Measurements from ENCODE around the gene ERBB4. TPM values are rescaled to one million over a fixed set of nuclear protein-coding genes. Genes with fewer than 3 reads are reported as not detected.

ERBB4 gene
- total RNA-seq, 5 donors from 2014 or later (not counting 1 experiment from before 2014, with no cell fraction given) = 0.03 to 0.06 TPM; not detected in 3

GRCh38 chr2:211762479-211762878 lies 776.1 kb downstream of the ERBB4 start:
- Mint-ChIP-seq H3K27ac (no peak overlapping the region), H3K9me3 (peaks cover 0 to 8% (median 0%) of the 10 kb centered on the region in 3 donors), H3K27me3 (no peaks in the 10 kb centered on the region), H3K4me3 (no peak overlapping the region), H3K36me3 (no peaks in the 10 kb centered on the region), H3K4me1 (no peaks in the 10 kb centered on the region)
- DNase-seq = no peak
- H3K27me3 ChIP-seq (replicated peaks in 1 of 2; ENCODE audit: control insufficient read depth in 2 of 2, extremely low read depth in 1 of 2, insufficient read depth in 2 of 2, low read length in 1 of 2) = no peaks in the 10 kb centered on the region
- CTCF ChIA-PET = no interaction called here
- H3K27ac ChIP-seq (ENCODE audit: low read length) = no peak overlapping the region
- H3K4me3 ChIP-seq (ENCODE audit: control insufficient read depth in 1 of 2, extremely low read depth in 1 of 2, low read length in 1 of 2) = no peak overlapping the region
- 22% methylated on average over 2 of the region's 3 CpGs for WGBS (ENCODE audit: insufficient coverage)
- H3K36me3 ChIP-seq (ENCODE audit: control insufficient read depth in 2 of 2, extremely low read depth in 1 of 2, insufficient read depth in 1 of 2, low read length in 1 of 2) = no peaks in the 10 kb centered on the region
- ATAC-seq (replicated peaks in 1 of 4) = no peak
- no peaks in the 10 kb centered on the region for H3K9me3 ChIP-seq
- no peaks in the 10 kb centered on the region for H3K4me1 ChIP-seq (ENCODE audit: control insufficient read depth in 1 of 2, extremely low read depth in 1 of 2, insufficient read depth in 2 of 2, low read length in 2 of 2)
- POLR2A ChIA-PET = no interaction called here

DNA sequence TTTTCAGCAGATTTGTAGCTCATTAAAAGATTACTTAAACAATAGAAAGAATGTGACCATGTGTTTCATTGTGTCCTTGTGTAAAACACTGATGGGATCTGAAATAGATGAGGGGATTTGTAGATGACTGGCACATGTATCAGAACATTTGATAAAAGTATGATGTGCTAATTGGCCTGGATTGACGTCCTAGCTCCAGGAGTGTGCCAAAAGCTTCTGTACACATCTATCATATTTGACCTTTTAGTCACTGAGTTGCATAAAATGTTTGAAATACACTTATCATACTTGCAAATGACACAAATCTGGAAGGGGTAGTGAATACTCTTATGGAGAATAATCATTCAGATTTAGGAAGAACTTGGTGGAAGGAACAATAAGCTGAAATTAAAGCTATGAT lies 778.5 kb downstream of the ERBB4 start:
- CTCF ChIA-PET = no interaction called here
- H3K4me3 ChIP-seq (ENCODE audit: control insufficient read depth in 1 of 2, extremely low read depth in 1 of 2, low read length in 1 of 2) = no peak overlapping the region
- no CpG with 5 or more reads among the region's 1 CpG for WGBS (ENCODE audit: insufficient coverage)
- Mint-ChIP-seq H3K27me3 (no peaks in the 10 kb centered on the region), H3K4me3 (no peak overlapping the region), H3K27ac (no peak overlapping the region), H3K36me3 (no peaks in the 10 kb centered on the region), H3K4me1 (no peaks in the 10 kb centered on the region), H3K9me3 (peaks cover 0 to 8% (median 0%) of the 10 kb centered on the region in 3 donors)
- H3K27ac ChIP-seq (ENCODE audit: low read length) = no peak overlapping the region
- no peaks in the 10 kb centered on the region for H3K9me3 ChIP-seq
- POLR2A ChIA-PET = no interaction called here
- no peaks in the 10 kb centered on the region for H3K27me3 ChIP-seq (replicated peaks in 1 of 2; ENCODE audit: control insufficient read depth in 2 of 2, extremely low read depth in 1 of 2, insufficient read depth in 2 of 2, low read length in 1 of 2)
- H3K4me1 ChIP-seq (ENCODE audit: control insufficient read depth in 1 of 2, extremely low read depth in 1 of 2, insufficient read depth in 2 of 2, low read length in 2 of 2) = no peaks in the 10 kb centered on the region
- ATAC-seq (replicated peaks in 1 of 4) (no peak), DNase-seq (no peak)
- H3K36me3 ChIP-seq (ENCODE audit: control insufficient read depth in 2 of 2, extremely low read depth in 1 of 2, insufficient read depth in 1 of 2, low read length in 1 of 2) = no peaks in the 10 kb centered on the region

GRCh38 chr2:211756266-211756665 lies 782.3 kb downstream of the ERBB4 start:
- Histone ChIP-seq H3K36me3 (ENCODE audit: control insufficient read depth in 2 of 2, extremely low read depth in 1 of 2, insufficient read depth in 1 of 2, low read length in 1 of 2) (no peaks in the 10 kb centered on the region), H3K4me3 (ENCODE audit: control insufficient read depth in 1 of 2, extremely low read depth in 1 of 2, low read length in 1 of 2) (no peak overlapping the region), H3K9me3 (no peaks in the 10 kb centered on the region), H3K4me1 (ENCODE audit: control insufficient read depth in 1 of 2, extremely low read depth in 1 of 2, insufficient read depth in 2 of 2, low read length in 2 of 2) (no peaks in the 10 kb centered on the region), H3K27ac (ENCODE audit: low read length) (no peak overlapping the region), H3K27me3 (replicated peaks in 1 of 2; ENCODE audit: control insufficient read depth in 2 of 2, extremely low read depth in 1 of 2, insufficient read depth in 2 of 2, low read length in 1 of 2) (no peaks in the 10 kb centered on the region)
- Mint-ChIP-seq H3K4me3 (no peak overlapping the region), H3K27ac (no peak overlapping the region), H3K36me3 (no peaks in the 10 kb centered on the region), H3K27me3 (no peaks in the 10 kb centered on the region), H3K4me1 (no peaks in the 10 kb centered on the region), H3K9me3 (peaks cover 0 to 4% (median 3%) of the 10 kb centered on the region in 3 donors)
- 92% methylated on average over 2 of the region's 2 CpGs for WGBS (ENCODE audit: insufficient coverage)
- ATAC-seq (replicated peaks in 1 of 4) = no peak
- no peak for DNase-seq
- CTCF ChIA-PET = no interaction called here
- POLR2A ChIA-PET = no interaction called here

DNA sequence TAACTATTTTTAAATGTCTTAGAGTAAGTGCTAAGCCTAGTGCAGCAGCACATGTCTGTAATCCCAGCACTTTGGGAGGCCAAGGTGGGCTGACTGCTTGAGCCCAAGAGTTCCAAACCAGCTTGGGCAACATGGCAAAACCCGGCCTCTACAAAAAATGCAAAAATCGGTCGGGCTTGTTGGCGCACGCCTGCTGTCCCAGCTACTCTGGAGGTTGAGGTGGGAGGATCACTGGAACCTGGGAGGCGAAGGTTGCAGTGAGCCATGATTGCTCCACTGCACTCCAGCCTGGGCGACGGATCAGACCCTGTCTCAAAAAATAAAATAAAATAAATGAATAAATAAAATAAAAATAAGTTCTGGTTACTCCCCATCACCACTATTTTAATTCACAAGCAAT lies 783.4 kb downstream of the ERBB4 start:
- CTCF ChIA-PET = no interaction called here
- H3K9me3 ChIP-seq = no peaks in the 10 kb centered on the region
- Mint-ChIP-seq H3K4me1 (no peaks in the 10 kb centered on the region), H3K9me3 (peaks cover 0 to 4% (median 3%) of the 10 kb centered on the region in 3 donors), H3K27me3 (no peaks in the 10 kb centered on the region), H3K4me3 (no peak overlapping the region), H3K27ac (no peak overlapping the region), H3K36me3 (no peaks in the 10 kb centered on the region)
- no peak overlapping the region for H3K4me3 ChIP-seq (ENCODE audit: control insufficient read depth in 1 of 2, extremely low read depth in 1 of 2, low read length in 1 of 2)
- H3K36me3 ChIP-seq (ENCODE audit: control insufficient read depth in 2 of 2, extremely low read depth in 1 of 2, insufficient read depth in 1 of 2, low read length in 1 of 2) = no peaks in the 10 kb centered on the region
- H3K4me1 ChIP-seq (ENCODE audit: control insufficient read depth in 1 of 2, extremely low read depth in 1 of 2, insufficient read depth in 2 of 2, low read length in 2 of 2) = no peaks in the 10 kb centered on the region
- no peaks in the 10 kb centered on the region for H3K27me3 ChIP-seq (replicated peaks in 1 of 2; ENCODE audit: control insufficient read depth in 2 of 2, extremely low read depth in 1 of 2, insufficient read depth in 2 of 2, low read length in 1 of 2)
- H3K27ac ChIP-seq (ENCODE audit: low read length) = no peak overlapping the region
- POLR2A ChIA-PET = no interaction called here
- no peak for DNase-seq
- no peak for ATAC-seq (replicated peaks in 1 of 4)
- WGBS (ENCODE audit: insufficient coverage) = 95% methylated on average over 4 of the region's 8 CpGs

GRCh38 chr2:211751848-211752247 lies 786.8 kb downstream of the ERBB4 start:
- DNase-seq = no peak
- POLR2A ChIA-PET = no interaction called here
- Histone ChIP-seq H3K9me3 (no peaks in the 10 kb centered on the region), H3K4me3 (ENCODE audit: control insufficient read depth in 1 of 2, extremely low read depth in 1 of 2, low read length in 1 of 2) (no peak overlapping the region), H3K27me3 (replicated peaks in 1 of 2; ENCODE audit: control insufficient read depth in 2 of 2, extremely low read depth in 1 of 2, insufficient read depth in 2 of 2, low read length in 1 of 2) (no peaks in the 10 kb centered on the region), H3K36me3 (ENCODE audit: control insufficient read depth in 2 of 2, extremely low read depth in 1 of 2, insufficient read depth in 1 of 2, low read length in 1 of 2) (no peaks in the 10 kb centered on the region), H3K27ac (ENCODE audit: low read length) (no peak overlapping the region), H3K4me1 (ENCODE audit: control insufficient read depth in 1 of 2, extremely low read depth in 1 of 2, insufficient read depth in 2 of 2, low read length in 2 of 2) (no peaks in the 10 kb centered on the region)
- 65% methylated on average over 2 of the region's 3 CpGs for WGBS (ENCODE audit: insufficient coverage)
- Mint-ChIP-seq H3K27ac (no peak overlapping the region), H3K27me3 (no peaks in the 10 kb centered on the region), H3K9me3 (peaks cover 0 to 3% (median 0%) of the 10 kb centered on the region in 3 donors), H3K4me3 (no peak overlapping the region), H3K36me3 (no peaks in the 10 kb centered on the region), H3K4me1 (no peaks in the 10 kb centered on the region)
- CTCF ChIA-PET = interaction anchor here (0.7 to 1.1 kb wide), 2 partner anchors 12 to 15 kb away, joined by 3 to 5 read pairs; no protein-coding TSS in a partner anchor
- ATAC-seq (replicated peaks in 1 of 4) = no peak

- DNase-seq = no peak
- ATAC-seq (replicated peaks in 1 of 4) = no peak
- Mint-ChIP-seq H3K27ac (no peak overlapping the region), H3K4me3 (no peak overlapping the region), H3K36me3 (no peaks in the 10 kb centered on the region), H3K27me3 (no peaks in the 10 kb centered on the region), H3K9me3 (no peaks in the 10 kb centered on the region), H3K4me1 (no peaks in the 10 kb centered on the region)
- Histone ChIP-seq H3K9me3 (no peaks in the 10 kb centered on the region), H3K27me3 (replicated peaks in 1 of 2; ENCODE audit: control insufficient read depth in 2 of 2, extremely low read depth in 1 of 2, insufficient read depth in 2 of 2, low read length in 1 of 2) (no peaks in the 10 kb centered on the region), H3K4me3 (ENCODE audit: control insufficient read depth in 1 of 2, extremely low read depth in 1 of 2, low read length in 1 of 2) (no peak overlapping the region), H3K36me3 (ENCODE audit: control insufficient read depth in 2 of 2, extremely low read depth in 1 of 2, insufficient read depth in 1 of 2, low read length in 1 of 2) (no peaks in the 10 kb centered on the region), H3K27ac (ENCODE audit: low read length) (no peak overlapping the region), H3K4me1 (ENCODE audit: control insufficient read depth in 1 of 2, extremely low read depth in 1 of 2, insufficient read depth in 2 of 2, low read length in 2 of 2) (no peaks in the 10 kb centered on the region)
- ChIA-PET CTCF (no interaction called here), POLR2A (no interaction called here)
- no CpG with 5 or more reads among the region's 1 CpG for WGBS (ENCODE audit: insufficient coverage)
Observed at GRCh38 chr2:211748339-211748738, 790.3 kb downstream of the ERBB4 start.

All from T-cell (primary cell).